Peyer's patch (tissue), 4 donors: ENCODE results near the gene OR10G8.
"Not testable (repeated sequence)": the region's sequence is repeated elsewhere in the genome, so short reads cannot be mapped to it uniquely, and the experiment has no call there.

Source experiments
- POLR2A ChIP-seq, 2 donors: fragments of 450-650 bp; IDR thresholded peaks; one replicate each; pipeline ENCODE4 v1.5.1; 2017; ENCODE audit warnings: antibody characterized with exemption in 2 of 2, mild to moderate bottlenecking in 2 of 2, moderate library complexity in 2 of 2
- TF ChIP-seq, protein P1 (sequence below), 6 experiments: fragments of 450-650 bp in 4 of 6; fragments of 200-600 bp in 2 of 6; sonication (generic) in 1 of 6; IDR thresholded peaks; one replicate each; pipeline ENCODE4 v1.5.1; 2017 to 2019; ENCODE audit warnings: antibody characterized with exemption in 6 of 6, mild to moderate bottlenecking in 3 of 6, moderate library complexity in 1 of 6

DNA sequence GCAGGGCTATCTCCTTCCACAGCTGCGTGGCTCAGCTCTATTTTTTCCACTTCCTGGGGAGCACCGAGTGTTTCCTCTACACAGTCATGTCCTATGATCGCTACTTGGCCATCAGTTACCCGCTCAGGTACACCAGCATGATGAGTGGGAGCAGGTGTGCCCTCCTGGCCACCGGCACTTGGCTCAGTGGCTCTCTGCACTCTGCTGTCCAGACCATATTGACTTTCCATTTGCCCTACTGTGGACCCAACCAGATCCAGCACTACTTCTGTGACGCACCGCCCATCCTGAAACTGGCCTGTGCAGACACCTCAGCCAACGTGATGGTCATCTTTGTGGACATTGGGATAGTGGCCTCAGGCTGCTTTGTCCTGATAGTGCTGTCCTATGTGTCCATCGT lies 10.8 kb upstream of the OR10G8 start:
- TF ChIP-seq, protein P1, sequence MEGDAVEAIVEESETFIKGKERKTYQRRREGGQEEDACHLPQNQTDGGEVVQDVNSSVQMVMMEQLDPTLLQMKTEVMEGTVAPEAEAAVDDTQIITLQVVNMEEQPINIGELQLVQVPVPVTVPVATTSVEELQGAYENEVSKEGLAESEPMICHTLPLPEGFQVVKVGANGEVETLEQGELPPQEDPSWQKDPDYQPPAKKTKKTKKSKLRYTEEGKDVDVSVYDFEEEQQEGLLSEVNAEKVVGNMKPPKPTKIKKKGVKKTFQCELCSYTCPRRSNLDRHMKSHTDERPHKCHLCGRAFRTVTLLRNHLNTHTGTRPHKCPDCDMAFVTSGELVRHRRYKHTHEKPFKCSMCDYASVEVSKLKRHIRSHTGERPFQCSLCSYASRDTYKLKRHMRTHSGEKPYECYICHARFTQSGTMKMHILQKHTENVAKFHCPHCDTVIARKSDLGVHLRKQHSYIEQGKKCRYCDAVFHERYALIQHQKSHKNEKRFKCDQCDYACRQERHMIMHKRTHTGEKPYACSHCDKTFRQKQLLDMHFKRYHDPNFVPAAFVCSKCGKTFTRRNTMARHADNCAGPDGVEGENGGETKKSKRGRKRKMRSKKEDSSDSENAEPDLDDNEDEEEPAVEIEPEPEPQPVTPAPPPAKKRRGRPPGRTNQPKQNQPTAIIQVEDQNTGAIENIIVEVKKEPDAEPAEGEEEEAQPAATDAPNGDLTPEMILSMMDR (IDR thresholded peaks at IDR 0.05) = not testable (repeated sequence)
- TF ChIP-seq POLR2A (IDR thresholded peaks at IDR 0.05) = not testable (repeated sequence)
